GM12865 (cell line): ENCODE results near the gene ABHD6.

Source experiments
- DNase-seq: peaks from one replicate; pipeline ENCODE4 v3.0.0; 2010; ENCODE audit warnings: low read depth
- H3K4me3 ChIP-seq: 2 replicates; pipeline ENCODE4 v1.5.1; 2011; ENCODE audit warnings: mild to moderate bottlenecking, low read depth, low read length, control low read depth
- CTCF ChIP-seq: IDR thresholded peaks from 2 replicates; pipeline ENCODE4 v1.5.1; 2011; ENCODE audit warnings: low read length, control low read depth, low read depth, inconsistent platforms; ENCODE audit not compliant: insufficient read depth; ENCODE audit errors: missing control alignments

Gene ABHD6

DNA sequence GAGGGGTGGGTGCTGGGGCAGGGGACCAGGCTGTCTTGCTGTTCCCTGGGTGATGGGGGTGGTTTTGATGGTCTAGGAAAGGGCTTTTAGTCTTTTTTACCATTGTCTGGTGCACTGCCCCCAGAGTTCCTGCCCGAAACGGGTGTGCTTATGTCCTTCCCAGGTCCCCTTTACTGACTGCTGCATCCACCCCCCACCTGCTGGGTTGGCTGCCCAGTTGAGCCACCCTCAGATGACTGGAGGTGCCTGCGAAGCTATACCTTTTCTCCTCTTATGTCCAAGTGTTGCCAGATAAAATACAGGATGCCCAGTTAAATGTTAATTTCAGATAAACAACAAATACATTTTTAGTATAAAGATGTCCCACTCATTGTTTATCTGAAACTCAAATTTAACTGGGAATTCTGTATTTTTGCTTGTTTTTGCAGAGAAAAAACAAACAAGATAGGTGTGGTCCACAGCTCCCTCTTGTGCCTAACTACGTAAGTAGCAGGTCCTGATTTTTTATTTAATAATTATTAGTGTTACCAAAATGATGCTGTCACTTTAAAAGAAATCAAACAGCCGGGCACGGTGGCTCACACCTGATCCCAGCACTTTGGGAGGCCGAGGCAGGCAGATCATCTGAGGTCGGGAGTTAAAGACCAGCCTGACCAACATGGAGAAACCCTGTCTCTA, 62.4 kb downstream of the ABHD6 start:
- no peak overlapping the region for H3K4me3 ChIP-seq
- DNase-seq: peak; percentile 47
- TF ChIP-seq CTCF: peak; percentile 29

- peak; percentile 98 for DNase-seq
- peak; percentile 95 for TF ChIP-seq CTCF
- peak within 1 kb of the TSS; percentile 86 for H3K4me3 ChIP-seq
Observed at GRCh38 chr3:58305882-58306711, 68.5 kb downstream of the ABHD6 start, which contains the start of the genes HTD2 and RPP14. Gene HTD2 (plus strand): TSS chr3:58306520. CDS start chr3:58317614, 11,094 bp downstream. Gene RPP14 (plus strand): TSS chr3:58306245. CDS start chr3:58310330, 4,085 bp downstream.

DNA sequence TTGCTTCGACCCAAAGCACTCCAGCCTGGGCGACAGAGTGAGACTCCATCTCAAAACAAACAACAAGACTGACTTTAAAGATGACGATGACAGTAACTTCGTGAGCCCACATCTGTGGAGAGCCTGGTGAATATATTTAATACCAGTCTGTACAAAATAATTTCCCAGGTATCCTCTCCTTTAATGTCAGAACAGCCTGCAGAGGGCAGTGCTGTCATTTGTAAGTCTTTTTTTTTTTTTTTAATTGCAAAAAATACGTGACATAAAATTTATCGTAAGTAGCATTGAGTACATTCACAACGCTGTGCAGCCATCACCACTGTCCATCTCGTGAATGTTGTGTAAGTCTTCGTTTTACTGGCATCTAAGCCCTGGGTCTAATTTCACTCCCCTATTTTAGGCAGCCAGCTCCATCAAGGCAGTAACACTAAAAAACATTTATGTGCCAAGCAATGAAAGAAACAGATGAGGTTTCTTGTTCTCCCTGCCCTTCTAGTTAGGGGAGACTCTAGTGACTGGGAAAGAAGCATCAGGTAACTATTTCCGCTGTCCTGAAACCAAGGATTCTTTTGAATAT, 70.1 kb downstream of the ABHD6 start:
- DNase-seq: peak; percentile 79

GRCh38 chr3:58308728-58309127, 71.1 kb downstream of the ABHD6 start:
- no peak for DNase-seq
- no peak for TF ChIP-seq CTCF

More for the DNA sequence above, 70.1 kb downstream of the ABHD6 start:
- H3K4me3 ChIP-seq: peak overlapping the region; percentile 86
- TF ChIP-seq CTCF: peak; percentile 48

GRCh38 chr3:58317811-58318210, 80.2 kb downstream of the ABHD6 start:
- no peak for DNase-seq
- TF ChIP-seq CTCF: no peak
- H3K4me3 ChIP-seq: no peak overlapping the region

More at GRCh38 chr3:58308728-58309127, 71.1 kb downstream of the ABHD6 start:
- no peak overlapping the region for H3K4me3 ChIP-seq

DNA sequence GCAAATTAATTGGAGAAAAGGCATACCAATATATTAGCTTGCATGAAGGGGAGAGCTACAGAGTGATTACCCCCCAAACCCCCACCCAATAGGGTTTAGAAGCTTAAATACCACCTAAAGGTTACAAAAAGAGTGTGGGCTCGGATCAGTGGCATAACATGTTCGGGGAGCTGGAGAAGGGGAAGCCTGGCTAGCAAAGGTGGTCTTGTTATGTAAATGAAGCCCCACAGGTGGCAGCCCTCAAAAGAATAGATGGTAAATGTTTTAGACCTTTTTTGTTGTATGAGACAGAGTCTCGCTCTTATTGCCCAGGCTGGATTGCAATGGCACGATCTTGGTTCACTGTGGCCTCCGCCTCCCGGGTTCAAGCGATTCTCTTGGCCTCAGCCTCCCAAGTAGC, 84.2 kb downstream of the ABHD6 start:
- no peak for TF ChIP-seq CTCF
- no peak overlapping the region for H3K4me3 ChIP-seq
- no peak for DNase-seq
